Midbrain (tissue), 1 donor: ENCODE results near the gene TMC1.

Source experiments
- DNase-seq: peaks from one replicate; lab custom pipeline; 2025; lab: John Stamatoyannopoulos, UW

The TMC1 gene

GRCh38 chr9:72872718-72873117, 351.3 kb downstream of the TMC1 start:
- DNase-seq = no peak

GRCh38 chr9:72873456-72873855, 352.0 kb downstream of the TMC1 start:
- DNase-seq = no peak

- DNase-seq = no peak
These were observed 352.9 kb downstream of the TMC1 start for GRCh38 chr9:72874344-72874743.

GRCh38 chr9:72875221-72875620, 353.8 kb downstream of the TMC1 start:
- no peak for DNase-seq

GRCh38 chr9:72880821-72881220, 359.4 kb downstream of the TMC1 start:
- DNase-seq = no peak

GRCh38 chr9:72882117-72882775, 360.8 kb downstream of the TMC1 start:
- no peak for DNase-seq

GRCh38 chr9:72883875-72884274, 362.5 kb downstream of the TMC1 start:
- DNase-seq = no peak

- no peak for DNase-seq
These were observed 363.1 kb downstream of the TMC1 start for GRCh38 chr9:72884508-72884907.
